PC-9 (cell line): ENCODE results near the gene RTP4.

Source experiments
- CTCF ChIP-seq: fragments of 200-600 bp; sonication (generic); conservative IDR thresholded peaks from 2 replicates; pipeline ENCODE4 v1.6.1; 2017; ENCODE audit warnings: mixed run types, antibody characterized with exemption, mild to moderate bottlenecking, moderate library complexity
- EZH2 ChIP-seq: fragments of 200-600 bp; sonication (generic); IDR thresholded peaks from 2 replicates; pipeline ENCODE4 v1.8.0; 2017; ENCODE audit warnings: antibody characterized with exemption, low read depth

GRCh38 chr3:187361835-187362234 lies 6.3 kb upstream of the RTP4 start:
- TF ChIP-seq CTCF (no peak), EZH2 (no peak)
